Left ventricle myocardium inferior (tissue), 1 donor: ENCODE data around the gene ADORA1. TPM values are rescaled to one million over a fixed set of nuclear protein-coding genes. Genes with fewer than 3 reads are reported as not detected.

Experiments used
- DNase-seq: peaks from one replicate; pipeline ENCODE4 v3.0.0-alpha.2; 2020
- H3K27ac ChIP-seq: fragments of 200-600 bp; replicated peaks from 2 replicates; pipeline ENCODE4 v1.8.0; 2021
- H3K27me3 ChIP-seq: fragments of 200-600 bp; 2 replicates; pipeline ENCODE4 v1.8.0; 2021; ENCODE audit warnings: low read depth
- H3K36me3 ChIP-seq: fragments of 200-600 bp; 2 replicates; pipeline ENCODE4 v1.8.0; 2021
- H3K4me1 ChIP-seq: fragments of 200-600 bp; 2 replicates; pipeline ENCODE4 v1.8.0; 2021
- H3K4me3 ChIP-seq: fragments of 200-600 bp; 2 replicates; pipeline ENCODE4 v1.8.0; 2021; ENCODE audit warnings: mild to moderate bottlenecking, moderate library complexity
- H3K9me3 ChIP-seq: fragments of 200-600 bp; replicated peaks from 2 replicates; pipeline ENCODE4 v1.8.0; 2021
- CTCF ChIP-seq: fragments of 200-600 bp; IDR thresholded peaks from 2 replicates; pipeline ENCODE4 v1.8.0; 2021; ENCODE audit warnings: antibody characterized with exemption, mild to moderate bottlenecking, borderline replicate concordance
- intact Hi-C: fragments of 100-400 bp; cut with micrococcal nuclease; formaldehyde crosslinking; loops from one replicate; pipeline ENCODE4 v1.11.0; 2022
- total RNA-seq: library from RNA; stranded (reverse); fragmentation: NEBNext Ultra II Directional; extraction: Animal tissue kit (Norgen Biotek cat#: 25700); gene quantifications from one replicate; pipeline ENCODE4 v1.2.1, GENCODE V29; 2021
- donor health status: DM: no; HTN: yes; CAD: no; lungs with severe emphysema.

ADORA1 gene
- total RNA-seq, 1 donor from 2014 or later, result 16.4 TPM

- H3K27me3 ChIP-seq, result peaks cover 12% of the 10 kb centered on the region
- TF ChIP-seq CTCF, result no peak
- no peaks in the 10 kb centered on the region for H3K36me3 ChIP-seq
- no peak for DNase-seq
- H3K4me1 ChIP-seq, result peaks cover 5% of the 10 kb centered on the region
- intact Hi-C loops, result no loop called here
- no peak overlapping the region for H3K27ac ChIP-seq
- H3K4me3 ChIP-seq, result no peak overlapping the region
- no peaks in the 10 kb centered on the region for H3K9me3 ChIP-seq
These were observed 40.3 kb upstream of the ADORA1 start for GRCh38 chr1:203086992-203087763.

- intact Hi-C loops, result no loop called here
- no peak for DNase-seq
- Histone ChIP-seq H3K4me1 (peaks cover 2% of the 10 kb centered on the region), H3K9me3 (no peaks in the 10 kb centered on the region), H3K4me3 (no peak overlapping the region), H3K27ac (no peak overlapping the region), H3K27me3 (peaks cover 21% of the 10 kb centered on the region), H3K36me3 (no peaks in the 10 kb centered on the region)
- TF ChIP-seq CTCF, result no peak
These were observed 39.1 kb upstream of the ADORA1 start for GRCh38 chr1:203088441-203088840.

- no peak for TF ChIP-seq CTCF
- DNase-seq, result no peak
- Histone ChIP-seq H3K4me3 (no peak overlapping the region), H3K36me3 (no peaks in the 10 kb centered on the region), H3K27me3 (peaks cover 21% of the 10 kb centered on the region), H3K9me3 (peaks cover 4% of the 10 kb centered on the region), H3K4me1 (no peaks in the 10 kb centered on the region), H3K27ac (no peak overlapping the region)
- intact Hi-C loops, result no loop called here
These were observed 38.4 kb upstream of the ADORA1 start for GRCh38 chr1:203089001-203089650.

- Histone ChIP-seq H3K36me3 (no peaks in the 10 kb centered on the region), H3K9me3 (peaks cover 9% of the 10 kb centered on the region), H3K4me1 (no peaks in the 10 kb centered on the region), H3K27me3 (peaks cover 21% of the 10 kb centered on the region), H3K4me3 (no peak overlapping the region), H3K27ac (no peak overlapping the region)
- DNase-seq, result no peak
- TF ChIP-seq CTCF, result no peak
- intact Hi-C loops, result no loop called here
These were observed 37.9 kb upstream of the ADORA1 start for GRCh38 chr1:203089651-203090045.

- Histone ChIP-seq H3K4me1 (no peaks in the 10 kb centered on the region), H3K36me3 (no peaks in the 10 kb centered on the region), H3K9me3 (peaks cover 19% of the 10 kb centered on the region), H3K27ac (no peak overlapping the region), H3K4me3 (no peak overlapping the region), H3K27me3 (peaks cover 21% of the 10 kb centered on the region)
- no peak for DNase-seq
- intact Hi-C loops, result no loop called here
- TF ChIP-seq CTCF, result no peak
These were observed 36.9 kb upstream of the ADORA1 start for GRCh38 chr1:203090421-203091198.
